ENCODE measurements around the gene GAA. TPM values are rescaled to one million over a fixed set of nuclear protein-coding genes. Genes with fewer than 3 reads are reported as not detected.

GAA gene
- total RNA-seq (10 to 100 TPM; 32.0 to 47.2 (median 42.1) TPM), total RNA-seq (7.1 to 75.8 (median 30.1) reads per million in 29 experiments)
- total RNA-seq (2013) = 17.3 TPM

DNA sequence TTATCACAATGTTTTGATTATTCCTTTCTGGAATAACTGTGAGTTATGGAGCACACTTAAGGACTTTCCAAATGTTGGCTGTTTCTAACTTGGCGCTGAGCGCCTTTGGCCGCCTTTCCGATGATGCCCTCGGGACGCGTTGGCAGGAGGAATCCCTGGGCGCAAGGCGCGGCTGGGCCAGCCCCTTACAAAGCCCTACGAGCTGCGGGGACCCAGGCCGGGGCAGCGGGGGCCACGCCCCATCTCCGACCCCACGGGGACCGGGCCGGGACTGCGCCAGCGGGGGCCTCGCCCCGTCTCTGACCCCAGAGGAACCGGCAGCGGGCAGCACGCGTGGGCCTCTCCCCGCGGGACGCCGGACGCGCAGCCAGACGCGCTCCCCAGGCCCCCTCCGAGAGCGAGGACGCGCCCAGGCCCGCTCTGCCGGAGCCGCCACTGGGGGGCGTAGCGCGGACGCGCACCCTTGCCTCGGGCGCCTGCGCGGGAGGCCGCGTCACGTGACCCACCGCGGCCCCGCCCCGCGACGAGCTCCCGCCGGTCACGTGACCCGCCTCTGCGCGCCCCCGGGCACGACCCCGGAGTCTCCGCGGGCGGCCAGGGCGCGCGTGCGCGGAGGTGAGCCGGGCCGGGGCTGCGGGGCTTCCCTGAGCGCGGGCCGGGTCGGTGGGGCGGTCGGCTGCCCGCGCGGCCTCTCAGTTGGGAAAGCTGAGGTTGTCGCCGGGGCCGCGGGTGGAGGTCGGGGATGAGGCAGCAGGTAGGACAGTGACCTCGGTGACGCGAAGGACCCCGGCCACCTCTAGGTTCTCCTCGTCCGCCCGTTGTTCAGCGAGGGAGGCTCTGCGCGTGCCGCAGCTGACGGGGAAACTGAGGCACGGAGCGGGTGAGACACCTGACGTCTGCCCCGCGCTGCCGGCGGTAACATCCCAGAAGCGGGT is at the start of gene GAA:
Gene GAA, plus strand, starts transcription at position 571 of the 935 bp plus-strand sequence. CDS start 3,006 bp downstream, outside the sequence.
- peaks cover 23 to 39% (median 31%) of the 10 kb centered on the region in 3 donors for H3K4me1 Mint-ChIP-seq
- ATAC-seq (replicated peaks in 1 of 4) (peak; percentile 86 to 88 (median 87)), DNase-seq (peak; percentile 69 to 95 (median 83))
- Histone ChIP-seq H3K4me1 (ENCODE audit: control insufficient read depth in 1 of 2, extremely low read depth in 1 of 2, insufficient read depth in 2 of 2, low read length in 2 of 2) (peaks cover 0 to 29% of the 10 kb centered on the region in 2 experiments), H3K4me3 (ENCODE audit: control insufficient read depth in 1 of 2, extremely low read depth in 1 of 2, low read length in 1 of 2) (peak within 1 kb of the TSS; percentile 87 to 99), H3K36me3 (ENCODE audit: control insufficient read depth in 2 of 2, extremely low read depth in 1 of 2, insufficient read depth in 1 of 2, low read length in 1 of 2) (peaks cover 0 to 2% of the 10 kb centered on the region in 2 donors), H3K27ac (ENCODE audit: low read length) (peak within 1 kb of the TSS; percentile 67), H3K9me3 (no peaks in the 10 kb centered on the region), H3K27me3 (replicated peaks in 1 of 2; ENCODE audit: control insufficient read depth in 2 of 2, extremely low read depth in 1 of 2, insufficient read depth in 2 of 2, low read length in 1 of 2) (peaks cover 0 to 11% of the 10 kb centered on the region in 2 experiments)
- H3K36me3 Mint-ChIP-seq = peaks cover 2% of the 10 kb centered on the region
- ChIA-PET POLR2A (no interaction called here), CTCF (interaction anchor here (0.5 to 1.0 kb wide), 10 partner anchors 12 to 509 kb away, joined by 3 to 6 read pairs (median 3); partner anchors contain the start of gene CBX4 (in 1 of the 2))
- under 1% methylated on average over 114 of the region's 114 CpGs for WGBS (ENCODE audit: insufficient coverage)
- H3K27me3 Mint-ChIP-seq = no peaks in the 10 kb centered on the region
- no peaks in the 10 kb centered on the region for H3K9me3 Mint-ChIP-seq
- H3K4me3 Mint-ChIP-seq = peak within 1 kb of the TSS; percentile 85 to 92 (median 90)
- H3K27ac Mint-ChIP-seq = peak within 1 kb of the TSS; percentile 82 to 88

DNA sequence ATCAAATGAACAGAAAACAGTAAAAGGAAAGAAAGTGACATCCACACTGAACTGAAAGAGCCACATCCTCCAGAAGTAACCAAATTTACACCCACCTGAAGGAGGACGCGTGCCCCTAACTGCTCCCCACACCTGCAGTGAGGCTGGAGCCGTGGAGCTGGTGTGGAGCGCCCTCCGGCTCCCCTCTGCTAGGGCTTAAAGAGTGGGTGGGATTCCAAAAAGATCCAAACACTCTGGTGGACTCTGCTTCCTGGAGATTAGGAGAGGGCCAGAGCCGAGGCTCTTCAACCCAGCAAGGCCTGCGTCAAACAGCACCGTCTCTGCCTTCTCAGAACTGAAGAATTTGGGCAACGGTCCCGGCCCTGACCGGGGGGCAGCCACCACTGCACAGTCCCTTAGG is 49.7 kb upstream of the GAA start:
- Mint-ChIP-seq H3K27ac (no peak overlapping the region), H3K9me3 (no peaks in the 10 kb centered on the region), H3K4me3 (no peak overlapping the region), H3K4me1 (no peaks in the 10 kb centered on the region), H3K27me3 (no peaks in the 10 kb centered on the region), H3K36me3 (no peaks in the 10 kb centered on the region)
- H3K4me3 ChIP-seq (ENCODE audit: control insufficient read depth in 1 of 2, extremely low read depth in 1 of 2, low read length in 1 of 2) = no peak overlapping the region
- no peaks in the 10 kb centered on the region for H3K4me1 ChIP-seq (ENCODE audit: control insufficient read depth in 1 of 2, extremely low read depth in 1 of 2, insufficient read depth in 2 of 2, low read length in 2 of 2)
- ATAC-seq (replicated peaks in 1 of 4) (no peak), DNase-seq (no peak)
- POLR2A ChIA-PET = no interaction called here
- H3K9me3 ChIP-seq = no peaks in the 10 kb centered on the region
- CTCF ChIA-PET = no interaction called here
- 78% methylated on average over 6 of the region's 11 CpGs for WGBS (ENCODE audit: insufficient coverage)
- no peaks in the 10 kb centered on the region for H3K36me3 ChIP-seq (ENCODE audit: control insufficient read depth in 2 of 2, extremely low read depth in 1 of 2, insufficient read depth in 1 of 2, low read length in 1 of 2)
- H3K27ac ChIP-seq (ENCODE audit: low read length) = no peak overlapping the region
- peaks cover 0 to 20% of the 10 kb centered on the region in 2 experiments for H3K27me3 ChIP-seq (replicated peaks in 1 of 2; ENCODE audit: control insufficient read depth in 2 of 2, extremely low read depth in 1 of 2, insufficient read depth in 2 of 2, low read length in 1 of 2)

DNA sequence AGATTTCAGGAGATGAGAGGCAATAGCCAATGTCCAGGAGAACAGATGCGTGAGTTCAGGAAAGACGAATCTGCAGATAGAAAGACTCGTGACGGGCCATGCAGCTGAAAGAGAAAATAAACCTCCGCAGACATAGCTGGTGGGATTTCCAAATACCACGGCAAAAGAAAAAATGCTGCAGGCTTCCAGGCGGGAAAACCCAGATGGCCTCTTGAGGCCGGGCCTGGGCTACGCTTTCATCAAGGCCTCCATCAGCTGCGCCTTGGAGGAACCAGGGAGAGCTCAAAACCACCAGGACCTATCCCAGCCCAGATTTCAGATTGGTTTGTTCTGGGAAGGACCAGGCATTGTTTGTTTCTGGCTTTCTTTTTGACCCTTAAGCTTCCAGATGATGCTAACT is 48.3 kb upstream of the GAA start:
- Mint-ChIP-seq H3K27ac (no peak overlapping the region), H3K4me1 (no peaks in the 10 kb centered on the region), H3K36me3 (no peaks in the 10 kb centered on the region), H3K27me3 (no peaks in the 10 kb centered on the region), H3K4me3 (no peak overlapping the region), H3K9me3 (no peaks in the 10 kb centered on the region)
- DNase-seq (no peak), ATAC-seq (replicated peaks in 1 of 4) (no peak)
- peaks cover 0 to 11% of the 10 kb centered on the region in 2 experiments for H3K27me3 ChIP-seq (replicated peaks in 1 of 2; ENCODE audit: control insufficient read depth in 2 of 2, extremely low read depth in 1 of 2, insufficient read depth in 2 of 2, low read length in 1 of 2)
- H3K9me3 ChIP-seq = no peaks in the 10 kb centered on the region
- ChIA-PET CTCF (no interaction called here), POLR2A (no interaction called here)
- WGBS (ENCODE audit: insufficient coverage) = 91% methylated on average over 6 of the region's 10 CpGs
- H3K27ac ChIP-seq (ENCODE audit: low read length) = no peak overlapping the region
- H3K4me1 ChIP-seq (ENCODE audit: control insufficient read depth in 1 of 2, extremely low read depth in 1 of 2, insufficient read depth in 2 of 2, low read length in 2 of 2) = no peaks in the 10 kb centered on the region
- H3K36me3 ChIP-seq (ENCODE audit: control insufficient read depth in 2 of 2, extremely low read depth in 1 of 2, insufficient read depth in 1 of 2, low read length in 1 of 2) = no peaks in the 10 kb centered on the region
- no peak overlapping the region for H3K4me3 ChIP-seq (ENCODE audit: control insufficient read depth in 1 of 2, extremely low read depth in 1 of 2, low read length in 1 of 2)

DNA sequence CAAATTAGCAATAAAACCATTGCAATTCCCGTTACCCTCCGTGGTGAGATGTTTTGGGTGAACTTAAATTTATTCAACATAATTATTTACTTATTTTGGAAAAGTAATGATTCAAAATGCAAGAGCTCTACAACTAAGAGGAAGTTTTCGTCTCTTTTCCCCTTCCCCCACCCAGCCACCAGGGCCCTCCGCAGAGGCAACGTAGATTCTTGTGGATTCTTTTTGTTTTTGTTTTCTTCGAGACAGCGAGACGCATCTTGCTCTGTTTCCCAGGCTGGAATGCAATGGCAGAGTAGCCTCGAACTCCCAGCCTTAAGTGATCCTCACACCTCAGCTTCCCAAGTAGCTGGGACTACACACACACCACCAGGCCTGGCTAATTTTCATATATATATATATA is 45.8 kb upstream of the GAA start:
- no peaks in the 10 kb centered on the region for H3K4me1 ChIP-seq (ENCODE audit: control insufficient read depth in 1 of 2, extremely low read depth in 1 of 2, insufficient read depth in 2 of 2, low read length in 2 of 2)
- no peaks in the 10 kb centered on the region for H3K36me3 Mint-ChIP-seq
- CTCF ChIA-PET = no interaction called here
- no peak for DNase-seq
- POLR2A ChIA-PET = no interaction called here
- H3K27me3 Mint-ChIP-seq = no peaks in the 10 kb centered on the region
- no peaks in the 10 kb centered on the region for H3K9me3 ChIP-seq
- no peak overlapping the region for H3K27ac ChIP-seq (ENCODE audit: low read length)
- no peaks in the 10 kb centered on the region for H3K9me3 Mint-ChIP-seq
- no peak overlapping the region for H3K4me3 ChIP-seq (ENCODE audit: control insufficient read depth in 1 of 2, extremely low read depth in 1 of 2, low read length in 1 of 2)
- no peak overlapping the region for H3K27ac Mint-ChIP-seq
- no peaks in the 10 kb centered on the region for H3K36me3 ChIP-seq (ENCODE audit: control insufficient read depth in 2 of 2, extremely low read depth in 1 of 2, insufficient read depth in 1 of 2, low read length in 1 of 2)
- no peak overlapping the region for H3K4me3 Mint-ChIP-seq
- no peak for ATAC-seq (replicated peaks in 1 of 4)
- no peaks in the 10 kb centered on the region for H3K4me1 Mint-ChIP-seq
- WGBS (ENCODE audit: insufficient coverage) = no CpG with 5 or more reads among the region's 9 CpGs
- H3K27me3 ChIP-seq (replicated peaks in 1 of 2; ENCODE audit: control insufficient read depth in 2 of 2, extremely low read depth in 1 of 2, insufficient read depth in 2 of 2, low read length in 1 of 2) = peaks cover 0 to 15% of the 10 kb centered on the region in 2 experiments

DNA sequence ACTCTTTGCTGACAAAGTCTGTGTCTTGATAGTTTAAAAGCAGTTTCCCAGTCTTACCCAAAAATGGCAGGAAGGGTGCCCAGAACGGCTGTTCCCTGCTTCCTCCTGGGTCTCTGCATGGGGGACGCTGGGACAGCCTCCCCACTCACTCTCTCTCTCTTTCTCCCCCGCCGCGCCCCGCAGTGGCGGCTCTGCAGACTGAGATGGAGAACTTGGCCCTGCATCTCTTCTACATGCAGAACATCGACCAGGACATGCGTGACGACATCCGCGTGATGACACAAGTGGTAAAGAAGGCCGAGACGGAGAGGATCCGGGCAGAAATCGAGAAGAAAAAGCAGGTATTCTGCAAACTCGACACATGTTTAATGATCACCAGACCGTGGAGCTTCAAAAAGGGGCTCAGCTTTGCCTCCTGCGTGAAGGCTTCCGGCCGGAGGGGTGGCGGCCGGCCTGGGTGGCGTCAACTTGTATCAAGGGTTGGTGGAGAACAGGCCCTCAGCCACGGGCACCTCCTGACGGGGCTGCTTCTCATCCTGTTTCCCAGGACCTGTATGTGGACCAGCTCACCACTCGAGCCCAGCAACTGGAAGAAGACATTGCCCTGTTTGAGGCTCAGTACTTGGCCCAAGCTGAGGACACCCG is 42.9 kb upstream of the GAA start:
- no peaks in the 10 kb centered on the region for H3K9me3 ChIP-seq
- H3K27me3 Mint-ChIP-seq = no peaks in the 10 kb centered on the region
- POLR2A ChIA-PET = no interaction called here
- peaks cover 0 to 16% of the 10 kb centered on the region in 2 experiments for H3K27me3 ChIP-seq (replicated peaks in 1 of 2; ENCODE audit: control insufficient read depth in 2 of 2, extremely low read depth in 1 of 2, insufficient read depth in 2 of 2, low read length in 1 of 2)
- no peak for ATAC-seq (replicated peaks in 1 of 4)
- no peak overlapping the region for H3K4me3 Mint-ChIP-seq
- no peak overlapping the region for H3K27ac ChIP-seq (ENCODE audit: low read length)
- no peaks in the 10 kb centered on the region for H3K9me3 Mint-ChIP-seq
- no peaks in the 10 kb centered on the region for H3K36me3 Mint-ChIP-seq
- no peaks in the 10 kb centered on the region for H3K4me1 Mint-ChIP-seq
- WGBS (ENCODE audit: insufficient coverage) = 89% methylated on average over 28 of the region's 28 CpGs
- H3K4me3 ChIP-seq (ENCODE audit: control insufficient read depth in 1 of 2, extremely low read depth in 1 of 2, low read length in 1 of 2) = no peak overlapping the region
- H3K36me3 ChIP-seq (ENCODE audit: control insufficient read depth in 2 of 2, extremely low read depth in 1 of 2, insufficient read depth in 1 of 2, low read length in 1 of 2) = no peaks in the 10 kb centered on the region
- CTCF ChIA-PET = no interaction called here
- no peak overlapping the region for H3K27ac Mint-ChIP-seq
- no peaks in the 10 kb centered on the region for H3K4me1 ChIP-seq (ENCODE audit: control insufficient read depth in 1 of 2, extremely low read depth in 1 of 2, insufficient read depth in 2 of 2, low read length in 2 of 2)
- no peak for DNase-seq

DNA sequence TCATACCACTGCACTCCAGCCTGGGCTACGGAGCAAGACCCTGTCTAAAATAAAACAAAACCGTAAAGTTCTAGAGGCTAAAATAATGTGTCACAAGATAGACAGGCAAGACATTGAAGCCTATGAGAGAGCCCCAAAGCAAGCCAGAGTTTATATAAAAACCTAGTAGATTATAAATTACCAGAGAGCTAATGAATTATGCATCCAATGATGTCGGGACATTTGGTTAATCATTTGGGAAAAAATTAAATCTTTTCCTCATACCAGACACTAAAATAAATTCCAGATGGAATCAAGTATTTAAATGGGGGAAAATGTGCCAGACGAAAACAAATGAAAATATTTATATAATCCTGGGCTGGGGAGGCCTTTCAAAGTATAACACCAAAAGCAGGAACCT is 40.7 kb upstream of the GAA start:
- no peaks in the 10 kb centered on the region for H3K36me3 Mint-ChIP-seq
- WGBS (ENCODE audit: insufficient coverage) = no CpG with 5 or more reads among the region's 4 CpGs
- H3K9me3 ChIP-seq = no peaks in the 10 kb centered on the region
- H3K4me1 ChIP-seq (ENCODE audit: control insufficient read depth in 1 of 2, extremely low read depth in 1 of 2, insufficient read depth in 2 of 2, low read length in 2 of 2) = no peaks in the 10 kb centered on the region
- H3K4me3 Mint-ChIP-seq = no peak overlapping the region
- H3K4me1 Mint-ChIP-seq = no peaks in the 10 kb centered on the region
- H3K27me3 Mint-ChIP-seq = no peaks in the 10 kb centered on the region
- H3K27ac Mint-ChIP-seq = no peak overlapping the region
- DNase-seq = no peak
- CTCF ChIA-PET = no interaction called here
- no peaks in the 10 kb centered on the region for H3K9me3 Mint-ChIP-seq
- no peak for ATAC-seq (replicated peaks in 1 of 4)
- POLR2A ChIA-PET = no interaction called here
- no peaks in the 10 kb centered on the region for H3K36me3 ChIP-seq (ENCODE audit: control insufficient read depth in 2 of 2, extremely low read depth in 1 of 2, insufficient read depth in 1 of 2, low read length in 1 of 2)
- H3K27ac ChIP-seq (ENCODE audit: low read length) = no peak overlapping the region
- H3K27me3 ChIP-seq (replicated peaks in 1 of 2; ENCODE audit: control insufficient read depth in 2 of 2, extremely low read depth in 1 of 2, insufficient read depth in 2 of 2, low read length in 1 of 2) = peaks cover 0 to 30% of the 10 kb centered on the region in 2 experiments
- H3K4me3 ChIP-seq (ENCODE audit: control insufficient read depth in 1 of 2, extremely low read depth in 1 of 2, low read length in 1 of 2) = no peak overlapping the region
